Measurements from ENCODE around the gene TBC1D16. TPM values are rescaled to one million over a fixed set of nuclear protein-coding genes. Genes with fewer than 3 reads are reported as not detected.

Gene TBC1D16
- total and polyA plus RNA-seq, 2 experiments from 2014 or later = 13.0 to 30.3 TPM

DNA sequence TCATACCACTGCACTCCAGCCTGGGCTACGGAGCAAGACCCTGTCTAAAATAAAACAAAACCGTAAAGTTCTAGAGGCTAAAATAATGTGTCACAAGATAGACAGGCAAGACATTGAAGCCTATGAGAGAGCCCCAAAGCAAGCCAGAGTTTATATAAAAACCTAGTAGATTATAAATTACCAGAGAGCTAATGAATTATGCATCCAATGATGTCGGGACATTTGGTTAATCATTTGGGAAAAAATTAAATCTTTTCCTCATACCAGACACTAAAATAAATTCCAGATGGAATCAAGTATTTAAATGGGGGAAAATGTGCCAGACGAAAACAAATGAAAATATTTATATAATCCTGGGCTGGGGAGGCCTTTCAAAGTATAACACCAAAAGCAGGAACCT lies 25.0 kb upstream of the TBC1D16 start:
- TF ChIP-seq CTCF (IDR thresholded peaks at IDR 0.05; ENCODE audit: low read depth, low read length) = no peak
- no peak overlapping the region for H3K27ac ChIP-seq
- H3K4me1 ChIP-seq (ENCODE audit: low read depth) = no peaks in the 10 kb centered on the region
- no peak overlapping the region for H3K4me3 ChIP-seq
- no peaks in the 10 kb centered on the region for H3K27me3 ChIP-seq
- H3K9me3 ChIP-seq (ENCODE audit: low read depth) = no peaks in the 10 kb centered on the region
- H3K36me3 ChIP-seq = peaks cover 2% of the 10 kb centered on the region
- DNase-seq (ENCODE audit: low read depth in 1 of 2, low spot score in 1 of 2) = no peak

DNA sequence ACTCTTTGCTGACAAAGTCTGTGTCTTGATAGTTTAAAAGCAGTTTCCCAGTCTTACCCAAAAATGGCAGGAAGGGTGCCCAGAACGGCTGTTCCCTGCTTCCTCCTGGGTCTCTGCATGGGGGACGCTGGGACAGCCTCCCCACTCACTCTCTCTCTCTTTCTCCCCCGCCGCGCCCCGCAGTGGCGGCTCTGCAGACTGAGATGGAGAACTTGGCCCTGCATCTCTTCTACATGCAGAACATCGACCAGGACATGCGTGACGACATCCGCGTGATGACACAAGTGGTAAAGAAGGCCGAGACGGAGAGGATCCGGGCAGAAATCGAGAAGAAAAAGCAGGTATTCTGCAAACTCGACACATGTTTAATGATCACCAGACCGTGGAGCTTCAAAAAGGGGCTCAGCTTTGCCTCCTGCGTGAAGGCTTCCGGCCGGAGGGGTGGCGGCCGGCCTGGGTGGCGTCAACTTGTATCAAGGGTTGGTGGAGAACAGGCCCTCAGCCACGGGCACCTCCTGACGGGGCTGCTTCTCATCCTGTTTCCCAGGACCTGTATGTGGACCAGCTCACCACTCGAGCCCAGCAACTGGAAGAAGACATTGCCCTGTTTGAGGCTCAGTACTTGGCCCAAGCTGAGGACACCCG lies 22.8 kb upstream of the TBC1D16 start:
- Histone ChIP-seq H3K27ac (no peak overlapping the region), H3K36me3 (peaks cover 2% of the 10 kb centered on the region), H3K4me1 (ENCODE audit: low read depth) (no peaks in the 10 kb centered on the region), H3K4me3 (no peak overlapping the region), H3K27me3 (no peaks in the 10 kb centered on the region), H3K9me3 (ENCODE audit: low read depth) (no peaks in the 10 kb centered on the region)
- TF ChIP-seq CTCF (IDR thresholded peaks at IDR 0.05; ENCODE audit: low read depth, low read length) = no peak
- DNase-seq (ENCODE audit: low read depth in 1 of 2, low spot score in 1 of 2) = no peak

- no peak for DNase-seq (ENCODE audit: low read depth in 1 of 2, low spot score in 1 of 2)
- no peak for TF ChIP-seq CTCF (IDR thresholded peaks at IDR 0.05; ENCODE audit: low read depth, low read length)
- no peaks in the 10 kb centered on the region for H3K4me1 ChIP-seq (ENCODE audit: low read depth)
- H3K27me3 ChIP-seq = no peaks in the 10 kb centered on the region
- no peak overlapping the region for H3K4me3 ChIP-seq
- no peak overlapping the region for H3K27ac ChIP-seq
- no peaks in the 10 kb centered on the region for H3K9me3 ChIP-seq (ENCODE audit: low read depth)
- peaks cover 2% of the 10 kb centered on the region for H3K36me3 ChIP-seq
Measured at GRCh38 chr17:80055597-80055996, 19.9 kb upstream of the TBC1D16 start.

- Histone ChIP-seq H3K27me3 (no peaks in the 10 kb centered on the region), H3K4me3 (no peak overlapping the region), H3K36me3 (peaks cover 4% of the 10 kb centered on the region), H3K4me1 (ENCODE audit: low read depth) (no peaks in the 10 kb centered on the region), H3K9me3 (ENCODE audit: low read depth) (no peaks in the 10 kb centered on the region), H3K27ac (no peak overlapping the region)
- TF ChIP-seq CTCF (IDR thresholded peaks at IDR 0.05; ENCODE audit: low read depth, low read length) = no peak
- no peak for DNase-seq (ENCODE audit: low read depth in 1 of 2, low spot score in 1 of 2)
Measured at GRCh38 chr17:80053102-80053501, 17.4 kb upstream of the TBC1D16 start.

GRCh38 chr17:80051681-80052080 lies 16.0 kb upstream of the TBC1D16 start:
- Histone ChIP-seq H3K9me3 (ENCODE audit: low read depth) (no peaks in the 10 kb centered on the region), H3K4me1 (ENCODE audit: low read depth) (no peaks in the 10 kb centered on the region), H3K36me3 (peaks cover 4% of the 10 kb centered on the region), H3K27ac (no peak overlapping the region), H3K4me3 (no peak overlapping the region), H3K27me3 (no peaks in the 10 kb centered on the region)
- TF ChIP-seq CTCF (IDR thresholded peaks at IDR 0.05; ENCODE audit: low read depth, low read length) = no peak
- DNase-seq (ENCODE audit: low read depth in 1 of 2, low spot score in 1 of 2) = no peak

Measured in cardiac muscle cell (in vitro differentiated cells and primary cell).